A549 treated with DMSO at 1 μM for 4 hours (cell line): ENCODE measurements around the gene IL6R. TPM values are rescaled to one million over a fixed set of nuclear protein-coding genes. Genes with fewer than 3 reads are reported as not detected.

Source experiments
- total RNA-seq: library from RNA; stranded (reverse); fragments of 200-300 nt; extraction: Qiagen RNA extraction; gene quantifications from 5 replicates; pipeline ENCODE4 v1.2.3, GENCODE V29; 2022; ENCODE audit warnings: low read depth

The IL6R gene
- 10.6 to 15.0 TPM (median 12.2 TPM) in 5 replicates for total RNA-seq

GRCh38 chr1:154404984-154405746 is at the start of gene IL6R:
Gene IL6R (plus strand): TSS chr1:154405343. CDS start chr1:154405630, 287 bp downstream.

GRCh38 chr1:154502066-154502743 is 97.1 kb downstream of the IL6R start, which contains the start of the genes SHE and TDRD10:
Gene SHE (minus strand): TSS chr1:154502412. CDS start chr1:154502026, 386 bp downstream.
Gene TDRD10 (plus strand): TSS chr1:154502219. CDS start chr1:154506904, 4,685 bp downstream.

Other genes with a start within 250 kb of the IL6R start
- gene TPM3, start 213.2 kb upstream of the IL6R start, total RNA-seq: 447 to 541 TPM (median 495 TPM) in 5 replicates
- gene CFAP141, start 199.0 kb upstream of the IL6R start, total RNA-seq: not detected in 5 replicates
- 97.7 to 120 TPM (median 115 TPM) in 5 replicates for gene UBAP2L, start 184.4 kb upstream of the IL6R start, total RNA-seq
- 92.5 to 103 TPM (median 96.8 TPM) in 5 replicates for gene HAX1, start 132.7 kb upstream of the IL6R start, total RNA-seq
- gene AQP10, start 84.2 kb upstream of the IL6R start, total RNA-seq: not detected in 5 replicates
- gene ATP8B2, start 79.8 kb upstream of the IL6R start, total RNA-seq: 25.7 to 37.6 TPM (median 31.0 TPM) in 5 replicates
- gene TDRD10, start 96.9 kb downstream of the IL6R start, total RNA-seq: not detected in 5 replicates
- gene SHE, start 97.1 kb downstream of the IL6R start, total RNA-seq: 0.03 to 0.11 TPM (median 0.06 TPM) in 4 of 5 replicates, not detected in the other
- gene UBE2Q1, start 153.3 kb downstream of the IL6R start, total RNA-seq: 45.2 to 67.4 TPM (median 63.7 TPM) in 5 replicates
- 0.36 to 0.45 TPM (median 0.41 TPM) in 5 replicates for gene CHRNB2, start 162.4 kb downstream of the IL6R start, total RNA-seq
- 75.6 to 92.3 TPM (median 86.6 TPM) in 5 replicates for gene ADAR, start 202.8 kb downstream of the IL6R start, total RNA-seq